NCI-H460 (cell line): Measurements from ENCODE around the gene TBL1X. TPM values are rescaled to one million over a fixed set of nuclear protein-coding genes. Genes with fewer than 3 reads are reported as not detected.
"Not testable (repeated sequence)": the region's sequence is repeated elsewhere in the genome, so short reads cannot be mapped to it uniquely, and the experiment has no call there.

ENCODE experiments used
- DNase-seq: peaks from one replicate; pipeline ENCODE4 v3.0.0-alpha.2; 2016; ENCODE audit warnings: low read depth; ENCODE audit errors: extremely low read depth
- total RNA-seq: library from RNA; depleted of rRNA; stranded (reverse); fragments of >200 nt; shearing (Covaris generic); gene quantifications from 2 replicates; pipeline ENCODE4 v1.2.3, GENCODE V29; 2014

TBL1X gene
- total RNA-seq, 1 experiment from 2014 or later: 41.8 TPM

GRCh38 chrX:9458516-9459078, 6.3 kb upstream of the TBL1X start:
- no peak for DNase-seq

DNA sequence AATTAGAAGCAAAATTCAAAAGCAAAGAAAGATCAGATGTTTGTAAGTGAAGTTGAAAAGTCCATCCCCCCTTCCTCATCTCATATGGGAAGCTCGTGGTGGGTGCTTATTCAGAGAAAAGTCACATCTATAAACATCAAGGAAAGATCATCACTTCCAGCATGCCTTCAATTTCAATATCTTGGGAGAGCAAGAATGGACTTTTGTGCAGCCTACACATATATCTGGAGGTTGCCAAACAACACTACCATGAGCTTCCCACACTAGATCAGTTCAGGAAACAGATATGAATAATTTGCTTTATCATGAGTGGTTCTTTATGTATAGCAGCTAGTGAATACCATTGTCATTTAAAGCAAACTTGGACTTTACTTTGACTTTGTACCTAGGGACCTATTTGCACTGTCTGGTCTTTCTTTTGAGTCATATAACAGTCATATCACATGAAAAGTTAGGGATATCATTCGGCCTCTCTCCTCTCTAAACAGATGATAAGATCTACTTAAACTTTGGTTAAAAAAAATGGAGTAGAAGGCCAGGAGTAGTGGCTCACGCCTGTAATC, 5.6 kb upstream of the TBL1X start:
- no peak for DNase-seq

GRCh38 chrX:9461087-9461486, 3.8 kb upstream of the TBL1X start:
- DNase-seq: no peak

DNA sequence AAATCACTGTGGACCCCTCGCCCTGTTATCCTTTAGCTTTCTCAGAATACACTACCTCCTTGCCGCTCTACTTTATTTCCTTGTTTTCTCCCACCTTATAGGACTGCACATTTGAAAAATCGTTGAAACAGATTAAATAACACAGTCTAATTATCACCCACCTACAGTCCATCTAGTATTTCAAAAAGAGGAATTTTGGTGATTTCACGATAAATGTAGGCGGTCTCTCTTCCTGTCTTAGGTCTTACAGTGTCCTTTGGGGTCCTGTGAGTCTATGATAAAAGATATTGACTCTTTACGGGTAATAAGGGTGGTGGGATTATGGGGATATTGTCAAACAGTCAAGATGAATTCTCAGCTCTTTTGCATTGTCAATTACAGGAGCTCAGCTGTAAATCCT, 2.4 kb upstream of the TBL1X start:
- DNase-seq: no peak

- DNase-seq: no peak
These were observed 694 bp downstream of the TBL1X start for GRCh38 chrX:9465380-9466123.

DNA sequence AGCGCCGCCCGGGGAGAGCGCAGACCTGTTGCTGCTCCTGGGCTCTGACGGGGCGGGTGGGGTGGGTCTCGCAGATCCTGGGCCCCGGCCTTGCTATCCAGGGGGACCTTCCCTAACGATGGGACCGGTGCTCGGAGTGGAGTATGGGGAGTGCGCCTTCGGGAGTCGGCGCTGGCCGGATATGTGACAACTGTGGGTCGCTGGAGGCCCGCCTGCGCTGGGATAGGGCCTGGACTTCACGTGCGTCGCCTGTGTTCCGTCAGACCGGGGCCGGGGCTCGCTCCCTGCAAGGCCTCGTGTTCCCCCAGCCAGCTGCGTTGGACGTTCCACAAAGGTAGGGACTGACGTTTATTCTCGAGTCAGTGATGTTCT, 1.3 kb downstream of the TBL1X start:
- DNase-seq: no peak

DNA sequence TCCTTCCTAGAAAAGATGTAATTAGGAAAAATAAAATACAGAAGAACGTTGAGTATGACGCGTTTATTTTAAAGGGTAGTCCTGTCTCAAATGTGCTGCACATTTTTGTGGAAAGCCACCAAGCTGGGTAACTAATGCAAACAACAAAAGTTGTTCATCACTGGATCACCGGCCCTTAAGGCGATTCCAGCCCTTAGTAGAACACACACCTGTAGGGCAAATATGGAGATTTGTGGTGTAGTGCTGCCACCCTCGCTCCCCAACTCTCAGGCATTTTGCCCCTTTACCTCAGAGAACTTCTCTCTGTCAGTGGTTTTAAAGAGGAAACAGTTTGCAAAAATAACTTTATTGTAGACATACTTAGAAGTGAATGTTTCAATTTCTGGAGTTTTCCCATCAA, 1.9 kb downstream of the TBL1X start:
- no peak for DNase-seq

GRCh38 chrX:9467146-9467545, 2.3 kb downstream of the TBL1X start:
- no peak for DNase-seq

GRCh38 chrX:9467751-9468150, 2.9 kb downstream of the TBL1X start:
- no peak for DNase-seq

GRCh38 chrX:9471571-9471985, 6.7 kb downstream of the TBL1X start:
- DNase-seq: no peak

- DNase-seq: no peak
These were observed 8.8 kb downstream of the TBL1X start for GRCh38 chrX:9473708-9474107.

DNA sequence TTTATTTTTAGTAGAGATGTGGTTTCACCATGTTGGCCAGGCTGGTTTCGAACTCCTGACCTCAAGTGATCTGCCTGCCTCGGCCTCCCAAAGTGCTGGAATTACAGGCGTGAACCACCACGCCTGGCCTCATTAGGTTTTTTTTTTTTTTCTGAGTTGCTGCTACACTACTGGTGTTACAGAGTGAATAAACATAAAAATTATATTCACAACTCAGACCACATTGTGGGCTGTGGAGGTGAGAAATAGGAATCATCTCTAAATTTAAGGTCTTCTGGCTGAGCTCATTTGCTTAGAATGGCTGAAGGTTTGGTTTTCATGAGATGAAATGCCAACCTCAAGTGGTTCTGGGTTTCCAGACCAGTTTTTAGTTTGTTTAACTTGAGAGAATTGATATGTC, 10.6 kb downstream of the TBL1X start:
- DNase-seq: not testable (repeated sequence)

GRCh38 chrX:9475984-9476383, 11.1 kb downstream of the TBL1X start:
- DNase-seq: no peak

DNA sequence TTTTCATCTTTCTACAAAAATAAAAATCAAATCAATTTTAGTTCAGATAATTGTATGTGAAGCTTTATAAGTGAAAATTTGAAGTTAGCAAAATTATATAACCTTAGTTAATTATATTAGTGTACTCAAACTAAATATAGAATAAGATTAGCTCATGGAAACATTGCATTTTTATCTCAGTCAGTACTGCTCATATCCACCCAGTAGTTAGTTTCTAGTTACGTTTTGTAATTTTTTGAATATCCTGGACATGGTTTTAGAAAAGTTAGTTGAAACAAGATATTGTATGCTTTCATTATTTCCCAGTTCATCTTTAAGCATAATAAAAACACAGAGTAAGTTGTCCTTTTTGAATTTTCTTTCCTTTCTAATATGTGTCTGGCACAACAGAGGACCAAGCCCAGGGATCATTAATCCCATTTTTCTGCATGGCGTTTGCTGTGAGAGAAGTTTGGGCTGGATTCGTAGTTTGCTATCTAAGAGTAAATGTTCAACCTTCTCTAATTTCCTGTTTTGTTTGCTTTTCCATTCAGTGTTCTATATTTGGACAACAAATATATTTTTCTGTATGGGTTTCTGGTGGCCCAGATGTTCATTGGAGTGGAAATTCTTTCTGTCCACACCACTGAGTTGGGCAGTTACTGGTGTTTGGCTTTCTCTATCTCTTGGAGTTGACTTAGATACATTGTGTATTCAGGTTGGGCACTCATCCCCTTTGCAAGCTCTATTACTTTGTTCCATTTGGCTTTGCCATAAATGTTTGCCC, 12.1 kb downstream of the TBL1X start:
- DNase-seq: no peak

DNA sequence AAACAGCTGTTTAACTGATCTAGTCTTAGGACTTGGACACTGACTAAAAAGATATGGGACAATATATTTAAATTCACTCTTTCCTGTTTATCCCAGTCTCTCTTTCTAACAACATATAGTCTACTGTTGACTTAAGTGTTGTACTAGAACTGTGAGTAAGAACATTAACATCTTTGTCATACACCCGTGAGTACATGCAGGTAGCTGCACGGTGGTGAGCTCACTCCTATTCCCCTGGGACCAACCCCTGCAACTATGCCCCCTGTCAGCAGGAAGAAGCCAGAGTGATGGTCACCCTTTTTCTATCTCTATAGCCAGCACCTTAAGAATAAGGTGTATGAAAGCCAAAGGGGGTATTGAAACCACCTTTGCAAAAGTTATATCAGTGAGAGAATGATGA, 17.6 kb downstream of the TBL1X start:
- no peak for DNase-seq

DNA sequence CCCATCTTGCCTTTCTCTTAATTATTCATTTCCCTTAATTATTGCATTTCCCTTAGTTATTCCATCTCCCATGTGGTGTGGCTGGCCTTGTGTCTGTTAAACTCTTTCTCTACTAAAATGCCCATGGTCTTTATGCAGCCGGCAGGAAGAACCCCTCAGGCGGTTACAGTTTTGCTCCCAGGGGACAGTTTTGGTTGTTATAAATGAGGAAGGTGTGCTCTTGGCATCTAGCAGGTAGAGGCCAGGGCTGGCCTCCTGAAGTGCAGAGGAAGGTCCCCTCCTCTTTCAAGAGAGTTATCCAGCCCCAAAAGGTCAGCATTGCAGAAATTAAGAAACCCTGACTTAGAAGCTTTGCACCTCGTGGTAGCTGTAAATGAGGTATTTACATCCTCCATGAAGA, 18.0 kb downstream of the TBL1X start:
- DNase-seq: no peak

DNA sequence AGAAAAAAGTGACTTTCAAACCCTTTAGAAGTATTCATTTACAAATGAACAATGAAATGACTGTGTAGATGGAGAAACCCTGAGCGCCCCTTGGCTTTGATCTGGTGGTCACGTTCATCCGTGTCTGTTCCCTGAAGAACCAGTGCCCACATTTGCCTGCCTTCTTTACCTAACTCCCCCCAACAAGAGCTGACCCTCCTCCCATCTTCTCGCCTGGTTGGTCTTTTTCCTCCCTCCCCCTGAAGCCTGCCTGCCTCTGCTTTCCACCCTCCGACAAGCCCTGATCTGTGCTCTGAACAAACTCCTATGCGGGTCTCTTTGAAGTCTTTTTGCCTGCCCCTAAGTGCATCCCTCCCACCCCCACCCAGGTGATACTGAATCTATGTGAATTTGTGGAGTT, 18.5 kb downstream of the TBL1X start:
- DNase-seq: no peak

GRCh38 chrX:9486786-9487387, 22.0 kb downstream of the TBL1X start:
- no peak for DNase-seq

DNA sequence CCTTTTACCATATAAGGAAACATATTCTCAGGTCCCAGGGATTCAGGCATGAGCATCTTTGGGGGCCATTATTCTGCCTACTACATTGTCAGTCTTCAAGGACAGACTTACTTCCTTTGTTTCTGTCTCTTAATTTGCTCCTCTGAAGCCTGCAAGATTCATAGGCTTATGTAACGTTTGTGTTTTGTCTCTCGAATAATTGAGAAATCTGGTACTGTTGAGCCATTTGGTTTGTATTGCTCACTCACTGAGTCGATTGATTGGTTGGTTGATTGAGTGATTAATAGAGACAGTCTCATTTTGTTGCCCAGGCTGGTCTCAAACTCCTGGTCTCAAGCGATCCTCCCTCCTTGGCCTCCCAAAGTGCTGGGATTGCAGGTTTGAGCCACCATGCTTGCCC, 23.7 kb downstream of the TBL1X start:
- DNase-seq: no peak

GRCh38 chrX:9489234-9489633, 24.4 kb downstream of the TBL1X start:
- DNase-seq: no peak

GRCh38 chrX:9492901-9493300, 28.0 kb downstream of the TBL1X start:
- DNase-seq: no peak
